DMS79 treated with DMSO at 0.1 percent for 48 hours (cell line): ENCODE results near the gene PAX7.

Experiments used
- DNase-seq: peaks from one replicate; lab custom pipeline; 2025; lab: John Stamatoyannopoulos, UW

Gene PAX7

GRCh38 chr1:18703041-18703621 is 72.5 kb downstream of the PAX7 start:
- no peak for DNase-seq

- no peak for DNase-seq
Measured at GRCh38 chr1:18705811-18706210, 75.2 kb downstream of the PAX7 start.

GRCh38 chr1:18707696-18708257 is 77.1 kb downstream of the PAX7 start:
- no peak for DNase-seq

- no peak for DNase-seq
Measured at GRCh38 chr1:18710002-18710401, 79.4 kb downstream of the PAX7 start.

- DNase-seq, result no peak
Measured at GRCh38 chr1:18711003-18711402, 80.4 kb downstream of the PAX7 start.

- DNase-seq, result no peak
Measured at GRCh38 chr1:18711536-18712251, 81.0 kb downstream of the PAX7 start.

- no peak for DNase-seq
Measured at GRCh38 chr1:18712252-18712600, 81.6 kb downstream of the PAX7 start.

- no peak for DNase-seq
Measured at GRCh38 chr1:18714404-18715175, 83.9 kb downstream of the PAX7 start.

- no peak for DNase-seq
Measured at GRCh38 chr1:18716112-18716784, 85.6 kb downstream of the PAX7 start.

- DNase-seq, result no peak
Measured at GRCh38 chr1:18716785-18717678, 86.4 kb downstream of the PAX7 start.

- DNase-seq, result no peak
Measured at GRCh38 chr1:18719786-18720451, 89.3 kb downstream of the PAX7 start.

GRCh38 chr1:18721041-18721440 is 90.4 kb downstream of the PAX7 start:
- DNase-seq, result no peak

- DNase-seq, result no peak
Measured at GRCh38 chr1:18721776-18722175, 91.1 kb downstream of the PAX7 start.

- no peak for DNase-seq
Measured at GRCh38 chr1:18722270-18722669, 91.6 kb downstream of the PAX7 start.

- no peak for DNase-seq
Measured at GRCh38 chr1:18723206-18723605, 92.6 kb downstream of the PAX7 start.

GRCh38 chr1:18723701-18724411 is 93.2 kb downstream of the PAX7 start:
- no peak for DNase-seq

GRCh38 chr1:18724801-18725200 is 94.2 kb downstream of the PAX7 start:
- no peak for DNase-seq

GRCh38 chr1:18725231-18725895 is 94.7 kb downstream of the PAX7 start:
- no peak for DNase-seq

- no peak for DNase-seq
Measured at GRCh38 chr1:18726368-18726767, 95.7 kb downstream of the PAX7 start.

GRCh38 chr1:18727956-18728355 is 97.3 kb downstream of the PAX7 start:
- no peak for DNase-seq
